Measurements from ENCODE around the gene NDUFS5.
A peak's percentile ranks its signal among the peaks of the same experiment; 100 is the strongest.
"Not testable (repeated sequence)": the region's sequence is repeated elsewhere in the genome, so short reads cannot be mapped to it uniquely, and the experiment has no call there.

NDUFS5 gene

GRCh38 chr1:39026051-39026865 lies at the start of gene NDUFS5:
Gene NDUFS5, plus strand, starts transcription at chr1:39026350. Its CDS starts 2,375 bp downstream, at chr1:39028725.
- DNase-seq = peak; percentile 73

- DNase-seq = not testable (repeated sequence)
Measured at GRCh38 chr1:38977399-38978244, 48.5 kb upstream of the NDUFS5 start.

GRCh38 chr1:38978245-38978542 lies 48.0 kb upstream of the NDUFS5 start:
- DNase-seq = not testable (repeated sequence)

DNA sequence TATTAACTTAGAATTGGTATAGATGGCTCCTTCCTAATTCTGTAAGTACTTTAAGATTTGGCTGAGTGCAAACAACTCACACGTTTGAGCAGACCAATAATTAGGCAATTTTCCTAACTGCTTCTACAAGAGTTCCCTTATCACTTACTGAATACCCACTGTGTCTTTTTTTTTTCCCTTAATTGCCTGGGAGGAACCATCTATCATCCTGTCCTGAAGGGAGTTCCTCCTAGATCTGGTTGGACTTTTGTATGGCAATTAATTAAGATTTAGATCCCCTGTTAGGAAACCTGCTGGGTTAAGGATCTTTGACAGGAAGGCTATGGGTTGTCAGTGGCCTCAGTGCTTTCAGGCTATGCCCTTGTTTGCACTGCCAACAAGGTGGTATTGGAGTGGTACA lies 46.8 kb upstream of the NDUFS5 start:
- DNase-seq = not testable (repeated sequence)

GRCh38 chr1:38989979-38990378 lies 36.2 kb upstream of the NDUFS5 start:
- no peak for DNase-seq

DNA sequence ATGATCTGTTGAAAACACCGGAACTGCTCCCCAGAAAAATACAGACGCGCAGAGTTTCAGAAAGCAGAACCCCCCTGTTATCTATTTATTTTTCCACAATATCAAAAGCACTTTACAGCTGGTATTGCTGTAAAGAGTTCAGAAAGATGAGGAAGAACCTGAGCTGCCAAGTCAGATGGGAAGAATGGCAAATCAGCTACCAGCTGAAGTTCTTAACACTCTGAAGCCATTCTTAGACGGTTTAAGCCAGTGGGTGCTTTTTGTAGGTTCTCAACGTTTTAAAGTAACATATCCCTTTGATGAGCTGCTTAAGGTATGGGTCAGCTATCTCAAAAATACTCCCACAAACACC lies 35.8 kb upstream of the NDUFS5 start:
- DNase-seq = no peak

- peak; percentile 98 for DNase-seq
Measured at GRCh38 chr1:38990738-38991637, 35.2 kb upstream of the NDUFS5 start, which contains the start of gene AKIRIN1. Gene AKIRIN1, plus strand, starts transcription at chr1:38991276. Its CDS starts 105 bp downstream, at chr1:38991381.

- no peak for DNase-seq
Measured at GRCh38 chr1:38991638-38992411, 34.3 kb upstream of the NDUFS5 start.

GRCh38 chr1:38992412-38993111 lies 33.6 kb upstream of the NDUFS5 start:
- no peak for DNase-seq

- no peak for DNase-seq
Measured at GRCh38 chr1:38994196-38994595, 32.0 kb upstream of the NDUFS5 start.

- no peak for DNase-seq
Measured at GRCh38 chr1:38997034-38997900, 28.9 kb upstream of the NDUFS5 start.

GRCh38 chr1:38997901-38998190 lies 28.3 kb upstream of the NDUFS5 start:
- no peak for DNase-seq

- no peak for DNase-seq
Measured at GRCh38 chr1:39001516-39002421, 24.4 kb upstream of the NDUFS5 start.

GRCh38 chr1:39003281-39003680 lies 22.9 kb upstream of the NDUFS5 start:
- DNase-seq = no peak

GRCh38 chr1:39003794-39004193 lies 22.4 kb upstream of the NDUFS5 start:
- no peak for DNase-seq

- no peak for DNase-seq
Measured at GRCh38 chr1:39006287-39006686, 19.9 kb upstream of the NDUFS5 start.

- DNase-seq = no peak
Measured at GRCh38 chr1:39006726-39007645, 19.2 kb upstream of the NDUFS5 start.

DNA sequence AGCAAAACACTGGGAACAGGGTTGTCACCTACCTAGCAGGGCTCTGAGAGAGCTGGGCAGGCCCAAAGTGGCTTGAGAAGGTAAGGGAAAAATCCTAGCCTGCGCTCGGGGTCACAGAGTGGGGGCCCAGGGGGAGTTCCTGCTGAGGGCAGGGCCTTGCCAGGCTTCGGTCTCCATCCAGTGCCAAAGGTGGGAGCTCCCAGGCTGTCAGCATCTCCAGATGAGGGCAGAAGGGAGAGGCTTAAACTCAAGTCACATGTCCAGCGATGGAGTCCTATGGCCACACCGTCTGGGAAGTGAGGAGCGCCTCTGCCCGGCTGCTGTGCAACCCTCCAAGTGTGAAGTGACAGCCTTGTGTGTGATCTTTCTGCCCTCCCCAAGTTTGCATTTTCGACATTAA lies 11.2 kb upstream of the NDUFS5 start:
- not testable (repeated sequence) for DNase-seq

All from NK-92 treated with Interleukin-12 subunit alpha and Interleukin-12 subunit beta, amount 100 ng/mL, for 24 hours (cell line).